Psoas muscle (tissue), 8 donors: Measurements from ENCODE around the gene TAOK1. TPM values are rescaled to one million over a fixed set of nuclear protein-coding genes. Genes with fewer than 3 reads are reported as not detected.

Source experiments
- ATAC-seq, 4 donors: fragments of 200-7000 bp; cut with Tn5 transposase; one replicate each; pipeline ENCODE4 v1.9.1; 2020; ENCODE audit warnings: moderate library complexity in 3 of 4, mild to moderate bottlenecking in 2 of 4
- DNase-seq, 2 donors: peaks; one replicate each; pipeline ENCODE4 v3.0.0-alpha.2; 2020
- H3K27ac ChIP-seq: fragments of 200-600 bp; one replicate; pipeline ENCODE4 v1.8.0; 2022
- H3K27me3 ChIP-seq, 3 donors: fragments of 200-600 bp in 1 of 3; one replicate each; pipeline versions ENCODE4 v1.6.1 to v1.8.0; 2013 to 2022; ENCODE audit warnings: low read length in 2 of 3, mild to moderate bottlenecking in 2 of 3, moderate library complexity in 1 of 3; ENCODE audit not compliant: insufficient read depth in 3 of 3
- H3K36me3 ChIP-seq, 2 donors: fragments of 200-600 bp in 1 of 2; one replicate each; pipeline versions ENCODE4 v1.6.1 to v1.8.0; 2013 to 2022; ENCODE audit warnings: low read depth in 1 of 2, mild to moderate bottlenecking in 1 of 2, moderate library complexity in 1 of 2; ENCODE audit not compliant: insufficient read depth in 1 of 2
- H3K4me1 ChIP-seq: fragments of 200-600 bp; one replicate; pipeline ENCODE4 v1.8.0; 2022
- H3K4me3 ChIP-seq: fragments of 200-600 bp; one replicate; pipeline ENCODE4 v1.8.0; 2022; ENCODE audit warnings: mild to moderate bottlenecking
- H3K9me3 ChIP-seq: fragments of 200-600 bp; one replicate; pipeline ENCODE4 v1.8.0; 2022
- CTCF ChIP-seq: fragments of 200-600 bp; IDR thresholded peaks from one replicate; pipeline ENCODE4 v1.8.0; 2022; ENCODE audit warnings: antibody characterized with exemption
- WGBS, 3 donors: extraction: QIAGEN DNeasy Blood & Tissue Kit; methylation state at CpG; one replicate each; pipeline versions ENCODE4 v1.1.6 to v1.1.7; 2013; 5-methylcytosine and 5-hydroxymethylcytosine counted together
- intact Hi-C, 2 donors: fragments of 100-400 bp; cut with DNase I; formaldehyde crosslinking; loops; one replicate each; pipeline versions ENCODE4 v1.11.0 to v1.14.2; 2022
- polyA plus RNA-seq, 3 donors: library from polyadenylated mRNA; stranded (reverse); fragments of 200-250 nt; gene quantifications; one replicate each; pipeline ENCODE4 v1.2.3, GENCODE V29; 2013
- total RNA-seq, 4 donors: library from RNA; stranded (reverse); fragmentation: NEBNext Ultra II Directional in 2 of 4; extraction: Animal tissue kit (Norgen Biotek cat#: 25700) in 2 of 4; gene quantifications; one replicate each; pipeline versions ENCODE4 v1.2.1 to v1.2.4, GENCODE V29; 2021 to 2023
- donor health status: healthy with polysubstance abuse.
- donor health status: DM: no; HTN: no; CAD: no; lungs with moderate emphysema.
- donor health status: Bipolar disorder and iron deficiency.
- donor health status: healthy.
- donor health status: DM: yes; HTN: yes; CAD: no.
- donor health status: DM: no; HTN: no; CAD: no.
- donor health status: DM: no; HTN: no; CAD: no.
- donor health status: DM: yes; HTN: yes; CAD: no.

TAOK1 gene
- total and polyA plus RNA-seq, 7 donors, result 6.3 to 49.8 (median 42.5) TPM

- H3K36me3 ChIP-seq, result peaks cover 0 to 27% of the 10 kb centered on the region in 2 donors
- TF ChIP-seq CTCF, result no peak
- no peak for DNase-seq
- WGBS, 3 donors, result 80 to 88% (median 82%) methylated on average over 5 of the region's 5 CpGs
- peak in 2 of 4 donors; percentile 28 to 41 for ATAC-seq
- no peaks in the 10 kb centered on the region for H3K9me3 ChIP-seq
- intact Hi-C loops, result loop anchor here in 1 of 2 donors (10.0 kb wide), 1 partner anchor 55 kb away; the partner anchor contains the start of gene TAOK1
- H3K27ac ChIP-seq, result no peak overlapping the region
- H3K4me1 ChIP-seq, result peaks cover 46% of the 10 kb centered on the region
- no peaks in the 10 kb centered on the region for H3K27me3 ChIP-seq
- no peak overlapping the region for H3K4me3 ChIP-seq
Measured at GRCh38 chr17:29449865-29450671, 59.9 kb downstream of the TAOK1 start.

GRCh38 chr17:29451121-29451742 lies 61.1 kb downstream of the TAOK1 start:
- Histone ChIP-seq H3K4me1 (peaks cover 35% of the 10 kb centered on the region), H3K36me3 (peaks cover 0 to 27% of the 10 kb centered on the region in 2 donors), H3K9me3 (no peaks in the 10 kb centered on the region), H3K27me3 (no peaks in the 10 kb centered on the region), H3K4me3 (no peak overlapping the region), H3K27ac (peak overlapping the region; percentile 50)
- no peak for DNase-seq
- TF ChIP-seq CTCF, result no peak
- ATAC-seq, result peak; percentile 57 to 82 (median 69)
- intact Hi-C loops, result loop anchor here in 1 of 2 donors (10.0 kb wide), 1 partner anchor 56 kb away; the partner anchor contains the start of gene TAOK1
- 19 to 31% (median 29%) methylated on average over 2 of the region's 2 CpGs for WGBS, 3 donors

DNA sequence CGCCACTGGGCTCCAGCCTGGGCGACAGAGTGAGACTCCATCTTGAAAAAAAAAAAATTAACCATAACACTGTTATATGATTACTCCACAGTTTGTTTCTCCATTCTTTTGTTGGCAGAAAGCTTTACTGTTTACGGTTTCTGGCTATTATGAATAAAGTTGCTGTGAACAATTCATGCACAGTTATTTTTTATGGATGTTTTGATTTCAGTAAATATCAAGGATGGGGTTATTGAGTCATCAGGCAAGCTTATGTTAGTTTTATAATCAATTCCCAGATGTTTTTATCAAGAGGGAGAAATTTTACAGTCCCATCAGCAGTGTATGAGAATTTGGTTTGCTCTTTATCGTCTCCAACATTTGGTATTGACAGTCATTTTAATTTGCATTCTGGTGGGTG lies 67.9 kb downstream of the TAOK1 start:
- DNase-seq, result no peak
- Histone ChIP-seq H3K4me3 (no peak overlapping the region), H3K9me3 (no peaks in the 10 kb centered on the region), H3K27me3 (no peaks in the 10 kb centered on the region), H3K4me1 (peaks cover 18% of the 10 kb centered on the region), H3K27ac (no peak overlapping the region), H3K36me3 (peaks cover 0 to 13% of the 10 kb centered on the region in 2 donors)
- no peak for TF ChIP-seq CTCF
- intact Hi-C loops, result loop anchor here in 1 of 2 donors (10.0 kb wide), 1 partner anchor 63 kb away; the partner anchor contains the start of gene TAOK1
- 94 to 98% (median 97%) methylated on average over 4 of the region's 4 CpGs for WGBS, 3 donors
- no peak for ATAC-seq

- Histone ChIP-seq H3K27me3 (no peaks in the 10 kb centered on the region), H3K4me3 (no peak overlapping the region), H3K27ac (no peak overlapping the region), H3K4me1 (peaks cover 18% of the 10 kb centered on the region), H3K9me3 (no peaks in the 10 kb centered on the region), H3K36me3 (peaks cover 0 to 15% of the 10 kb centered on the region in 2 donors)
- intact Hi-C loops, result no loop called here
- 79 to 88% (median 80%) methylated on average over 2 of the region's 2 CpGs for WGBS, 3 donors
- ATAC-seq (peak in 1 of 4 donors; percentile 18), DNase-seq (no peak)
- TF ChIP-seq CTCF, result no peak
Measured at GRCh38 chr17:29461483-29462206, 71.5 kb downstream of the TAOK1 start.
